ENCODE measurements around the gene IDE. TPM values are rescaled to one million over a fixed set of nuclear protein-coding genes. Genes with fewer than 3 reads are reported as not detected.
"Not testable (repeated sequence)": the region's sequence is repeated elsewhere in the genome, so short reads cannot be mapped to it uniquely, and the experiment has no call there.

Gene IDE
- total RNA-seq, 1 donor from 2014 or later, result 15.3 TPM

- DNase-seq (ENCODE audit: low read depth) (no peak), FAIRE-seq (no peak)
- Histone ChIP-seq H3K4me3 (ENCODE audit: low read depth, low read length) (no peak overlapping the region), H3K36me3 (ENCODE audit: control insufficient read depth, insufficient read depth, low read length) (peaks cover 3% of the 10 kb centered on the region), H3K27me3 (ENCODE audit: control insufficient read depth, insufficient read depth, low read length) (no peaks in the 10 kb centered on the region)
- TF ChIP-seq CTCF (IDR thresholded peaks at IDR 0.05; ENCODE audit: insufficient read depth, low read length, severe bottlenecking), result no peak
These were observed 121.6 kb downstream of the IDE start for GRCh38 chr10:92452313-92452712.

GRCh38 chr10:92451431-92451830 lies 122.5 kb downstream of the IDE start:
- Histone ChIP-seq H3K27me3 (ENCODE audit: control insufficient read depth, insufficient read depth, low read length) (no peaks in the 10 kb centered on the region), H3K4me3 (ENCODE audit: low read depth, low read length) (no peak overlapping the region), H3K36me3 (ENCODE audit: control insufficient read depth, insufficient read depth, low read length) (peaks cover 3% of the 10 kb centered on the region)
- TF ChIP-seq CTCF (IDR thresholded peaks at IDR 0.05; ENCODE audit: insufficient read depth, low read length, severe bottlenecking), result no peak
- DNase-seq (ENCODE audit: low read depth), result no peak
- no peak for FAIRE-seq

- DNase-seq (ENCODE audit: low read depth), result no peak
- FAIRE-seq, result no peak
- peaks cover 1% of the 10 kb centered on the region for H3K36me3 ChIP-seq (ENCODE audit: control insufficient read depth, insufficient read depth, low read length)
- no peak for TF ChIP-seq CTCF (IDR thresholded peaks at IDR 0.05; ENCODE audit: insufficient read depth, low read length, severe bottlenecking)
- H3K27me3 ChIP-seq (ENCODE audit: control insufficient read depth, insufficient read depth, low read length), result no peaks in the 10 kb centered on the region
- no peak overlapping the region for H3K4me3 ChIP-seq (ENCODE audit: low read depth, low read length)
These were observed 123.0 kb downstream of the IDE start for GRCh38 chr10:92450896-92451295.

DNA sequence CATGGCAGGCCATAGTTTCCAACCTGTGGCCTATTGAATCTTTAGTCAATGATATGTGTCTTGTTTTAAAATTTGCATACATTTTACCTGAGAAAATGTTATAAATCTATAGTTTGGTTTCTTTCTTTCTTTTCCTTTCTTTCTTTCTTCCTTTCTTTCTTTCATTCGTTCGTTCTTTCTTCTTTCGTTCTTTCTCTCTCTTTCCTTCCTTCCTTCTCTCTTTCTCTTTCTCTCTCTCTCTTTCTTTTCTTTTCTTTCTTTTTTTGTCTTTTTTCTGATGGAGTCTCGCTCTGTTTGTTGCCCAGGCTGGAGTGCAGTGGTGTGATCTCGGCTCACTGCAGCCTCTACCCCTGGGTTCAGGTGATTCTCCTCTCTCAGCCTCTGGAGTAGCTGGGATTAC lies 133.3 kb downstream of the IDE start:
- Histone ChIP-seq H3K4me3 (ENCODE audit: low read depth, low read length) (no peak overlapping the region), H3K27me3 (ENCODE audit: control insufficient read depth, insufficient read depth, low read length) (no peaks in the 10 kb centered on the region), H3K36me3 (ENCODE audit: control insufficient read depth, insufficient read depth, low read length) (no peaks in the 10 kb centered on the region)
- FAIRE-seq, result no peak
- DNase-seq (ENCODE audit: low read depth), result no peak
- no peak for TF ChIP-seq CTCF (IDR thresholded peaks at IDR 0.05; ENCODE audit: insufficient read depth, low read length, severe bottlenecking)

- no peak for TF ChIP-seq CTCF (IDR thresholded peaks at IDR 0.05; ENCODE audit: insufficient read depth, low read length, severe bottlenecking)
- H3K27me3 ChIP-seq (ENCODE audit: control insufficient read depth, insufficient read depth, low read length), result no peaks in the 10 kb centered on the region
- no peak for FAIRE-seq
- H3K4me3 ChIP-seq (ENCODE audit: low read depth, low read length), result no peak overlapping the region
- no peaks in the 10 kb centered on the region for H3K36me3 ChIP-seq (ENCODE audit: control insufficient read depth, insufficient read depth, low read length)
- no peak for DNase-seq (ENCODE audit: low read depth)
These were observed 135.7 kb downstream of the IDE start for GRCh38 chr10:92438220-92438619.

DNA sequence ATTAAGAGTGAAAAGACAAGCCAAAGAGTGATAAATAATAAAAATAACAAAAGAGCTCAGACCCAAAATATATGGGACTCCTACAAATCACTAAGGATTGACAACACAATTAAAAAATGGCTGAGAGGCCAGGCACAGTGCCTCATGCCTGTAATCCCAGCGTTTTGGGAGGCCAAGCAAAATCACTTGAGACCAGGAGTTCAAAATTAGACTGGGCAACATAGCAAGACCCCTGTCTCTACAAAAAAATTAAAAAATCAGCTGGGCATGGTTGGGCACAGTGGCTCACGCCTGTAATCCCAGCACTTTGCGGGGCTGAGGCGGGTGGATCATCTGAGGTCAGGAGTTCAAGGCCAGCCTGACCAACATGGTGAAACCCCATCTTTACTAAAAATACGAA lies 137.3 kb downstream of the IDE start:
- DNase-seq (ENCODE audit: low read depth) (no peak), FAIRE-seq (no peak)
- Histone ChIP-seq H3K4me3 (ENCODE audit: low read depth, low read length) (no peak overlapping the region), H3K27me3 (ENCODE audit: control insufficient read depth, insufficient read depth, low read length) (no peaks in the 10 kb centered on the region), H3K36me3 (ENCODE audit: control insufficient read depth, insufficient read depth, low read length) (no peaks in the 10 kb centered on the region)
- TF ChIP-seq CTCF (IDR thresholded peaks at IDR 0.05; ENCODE audit: insufficient read depth, low read length, severe bottlenecking), result no peak

DNA sequence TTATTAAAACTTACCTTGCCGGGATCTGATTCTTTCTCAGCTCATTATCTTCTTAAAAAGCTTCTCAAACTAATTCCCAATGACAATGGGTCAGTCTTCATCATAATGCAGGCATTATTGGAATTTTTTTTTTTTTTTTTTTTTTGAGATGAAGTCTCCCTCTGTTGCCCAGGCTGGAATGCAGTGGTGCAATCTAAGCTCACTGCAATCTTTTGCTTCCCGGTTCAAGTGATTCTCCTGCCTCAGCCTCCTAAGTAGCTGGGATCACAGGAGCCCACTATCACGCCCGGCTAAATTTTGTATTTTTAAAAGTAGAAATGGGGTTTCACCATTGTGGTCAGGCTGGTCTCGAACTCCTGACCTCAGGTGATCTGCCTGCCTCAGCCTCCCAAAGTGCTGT lies 137.8 kb downstream of the IDE start:
- DNase-seq (ENCODE audit: low read depth); H3K36me3 ChIP-seq (ENCODE audit: control insufficient read depth, insufficient read depth, low read length); H3K27me3 ChIP-seq (ENCODE audit: control insufficient read depth, insufficient read depth, low read length); H3K4me3 ChIP-seq (ENCODE audit: low read depth, low read length); FAIRE-seq: not testable (repeated sequence)

Data from bronchial epithelial cell (primary cell).